Activated B cell treated with CpG ODN at 0.5 μM for 24 hours (primary cell): Measurements from ENCODE around the gene BCAS3. TPM values are rescaled to one million over a fixed set of nuclear protein-coding genes. Genes with fewer than 3 reads are reported as not detected.
"Not testable (repeated sequence)": the region's sequence is repeated elsewhere in the genome, so short reads cannot be mapped to it uniquely, and the experiment has no call there.

Experiments used
- ATAC-seq: fragments of 200-7000 bp; cut with Tn5 transposase; one replicate; pipeline ENCODE4 v1.10.0; 2021; ENCODE audit warnings: low read depth, mild to moderate bottlenecking, moderate library complexity
- CTCF ChIA-PET: fragments of 350-600 bp; sonication (Branson Sonifier 250); formaldehyde crosslinking; loops from one replicate; lab custom pipeline; 2021; ENCODE audit warnings: antibody characterized with exemption; lab: Charles Lee
- POLR2A ChIA-PET: fragments of 350-600 bp; sonication (Branson Sonifier 250); formaldehyde crosslinking; loops from one replicate; lab custom pipeline; 2021; ENCODE audit warnings: antibody characterized with exemption; lab: Charles Lee
- DNase-seq: peaks from one replicate; pipeline ENCODE4 v3.0.0; 2022
- H3K27ac Mint-ChIP-seq: one replicate; pipeline ENCODE4 v1.8.0; 2020; ENCODE audit warnings: mixed read lengths
- H3K27me3 Mint-ChIP-seq: one replicate; pipeline ENCODE4 v1.8.0; 2021; ENCODE audit warnings: mixed read lengths
- H3K36me3 Mint-ChIP-seq: one replicate; pipeline ENCODE4 v1.8.0; 2021; ENCODE audit warnings: low read depth, mixed read lengths
- H3K4me1 Mint-ChIP-seq: one replicate; pipeline ENCODE4 v1.8.0; 2021; ENCODE audit warnings: mixed read lengths
- H3K4me3 Mint-ChIP-seq: one replicate; pipeline ENCODE4 v1.8.0; 2020; ENCODE audit warnings: mild to moderate bottlenecking, mixed read lengths
- H3K9me3 Mint-ChIP-seq: one replicate; pipeline ENCODE4 v1.8.0; 2020; ENCODE audit warnings: mixed read lengths
- intact Hi-C: fragments of 100-400 bp; cut with micrococcal nuclease; formaldehyde crosslinking; loops from one replicate; pipeline ENCODE4 v1.15.1; 2024
- total RNA-seq: library from RNA; stranded (reverse); gene quantifications from 2 replicates; pipeline ENCODE4 v1.2.3, GENCODE V29; 2022
- TF ChIP-seq, protein P1 (sequence below): fragments of 200-600 bp; IDR thresholded peaks from one replicate; pipeline ENCODE4 v1.8.0; 2022; ENCODE audit warnings: antibody characterized with exemption, mild to moderate bottlenecking

BCAS3 gene
- total RNA-seq, 1 donor from 2014 or later: 37.5 TPM

DNA sequence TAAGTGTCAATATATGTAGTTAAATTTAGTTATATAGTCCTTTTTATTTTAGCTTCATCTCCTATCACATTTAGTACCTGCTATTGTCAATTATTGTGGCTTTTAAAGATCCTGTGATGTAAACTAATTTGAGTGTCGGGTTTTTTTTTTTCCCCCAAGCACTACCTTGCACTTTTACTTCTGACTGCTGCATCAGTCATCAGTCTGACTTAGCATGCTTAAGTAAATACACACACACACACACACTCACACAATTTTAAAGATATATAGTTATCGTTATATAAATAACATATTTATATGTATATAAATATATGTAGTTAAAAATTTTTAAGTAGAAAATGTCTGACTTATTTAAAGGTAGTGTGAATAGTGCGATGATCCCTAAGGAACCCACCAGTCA lies 127.2 kb downstream of the BCAS3 start:
- ATAC-seq (no peak), DNase-seq (no peak)
- Mint-ChIP-seq H3K36me3 (peaks cover 17% of the 10 kb centered on the region), H3K4me1 (no peaks in the 10 kb centered on the region), H3K9me3 (no peaks in the 10 kb centered on the region), H3K27me3 (no peaks in the 10 kb centered on the region), H3K27ac (no peak overlapping the region), H3K4me3 (no peak overlapping the region)
- TF ChIP-seq, protein P1, sequence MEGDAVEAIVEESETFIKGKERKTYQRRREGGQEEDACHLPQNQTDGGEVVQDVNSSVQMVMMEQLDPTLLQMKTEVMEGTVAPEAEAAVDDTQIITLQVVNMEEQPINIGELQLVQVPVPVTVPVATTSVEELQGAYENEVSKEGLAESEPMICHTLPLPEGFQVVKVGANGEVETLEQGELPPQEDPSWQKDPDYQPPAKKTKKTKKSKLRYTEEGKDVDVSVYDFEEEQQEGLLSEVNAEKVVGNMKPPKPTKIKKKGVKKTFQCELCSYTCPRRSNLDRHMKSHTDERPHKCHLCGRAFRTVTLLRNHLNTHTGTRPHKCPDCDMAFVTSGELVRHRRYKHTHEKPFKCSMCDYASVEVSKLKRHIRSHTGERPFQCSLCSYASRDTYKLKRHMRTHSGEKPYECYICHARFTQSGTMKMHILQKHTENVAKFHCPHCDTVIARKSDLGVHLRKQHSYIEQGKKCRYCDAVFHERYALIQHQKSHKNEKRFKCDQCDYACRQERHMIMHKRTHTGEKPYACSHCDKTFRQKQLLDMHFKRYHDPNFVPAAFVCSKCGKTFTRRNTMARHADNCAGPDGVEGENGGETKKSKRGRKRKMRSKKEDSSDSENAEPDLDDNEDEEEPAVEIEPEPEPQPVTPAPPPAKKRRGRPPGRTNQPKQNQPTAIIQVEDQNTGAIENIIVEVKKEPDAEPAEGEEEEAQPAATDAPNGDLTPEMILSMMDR: no peak
- CTCF ChIA-PET: no interaction called here
- intact Hi-C loops: no loop called here
- POLR2A ChIA-PET: no interaction called here

- ATAC-seq: no peak
- H3K27me3 Mint-ChIP-seq: no peaks in the 10 kb centered on the region
Measured at GRCh38 chr17:60809421-60809820, 131.8 kb downstream of the BCAS3 start.

DNA sequence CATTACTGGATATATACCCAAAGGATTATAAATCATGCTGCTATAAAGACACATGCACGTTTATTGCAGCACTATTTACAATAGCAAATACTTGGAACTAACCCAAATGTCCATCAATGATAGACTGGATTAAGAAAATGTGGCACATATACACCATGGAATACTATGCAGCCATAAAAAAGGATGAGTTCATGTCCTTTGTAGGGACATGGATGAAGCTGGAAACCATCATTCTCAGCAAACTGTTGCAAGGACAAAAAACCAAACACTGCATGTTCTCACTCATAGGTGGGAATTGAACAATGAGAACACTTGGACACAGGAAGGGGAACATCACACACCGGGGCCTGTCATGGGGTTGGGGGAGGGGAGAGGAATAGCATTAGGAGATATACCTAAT lies 137.3 kb downstream of the BCAS3 start:
- CTCF ChIA-PET, H3K27me3 Mint-ChIP-seq, H3K4me1 Mint-ChIP-seq, POLR2A ChIA-PET, DNase-seq, ATAC-seq, H3K27ac Mint-ChIP-seq, intact Hi-C loops, H3K4me3 Mint-ChIP-seq: not testable (repeated sequence)
- Mint-ChIP-seq H3K9me3 (peaks cover 19% of the 10 kb centered on the region), H3K36me3 (peaks cover 37% of the 10 kb centered on the region)

More at GRCh38 chr17:60809421-60809820, 131.8 kb downstream of the BCAS3 start:
- DNase-seq: no peak
- Mint-ChIP-seq H3K27ac (no peak overlapping the region), H3K4me3 (no peak overlapping the region), H3K36me3 (peaks cover 46% of the 10 kb centered on the region), H3K9me3 (peaks cover 17% of the 10 kb centered on the region), H3K4me1 (no peaks in the 10 kb centered on the region)
- ChIA-PET CTCF (no interaction called here), POLR2A (interaction anchor here (0.6 kb wide), 1 partner anchor 30 kb away, joined by 3 read pairs; no protein-coding TSS in a partner anchor)
- TF ChIP-seq, protein P1: no peak
- intact Hi-C loops: no loop called here

- Mint-ChIP-seq H3K9me3 (peaks cover 11% of the 10 kb centered on the region), H3K27me3 (no peaks in the 10 kb centered on the region), H3K36me3 (peaks cover 16% of the 10 kb centered on the region), H3K4me1 (no peaks in the 10 kb centered on the region), H3K4me3 (no peak overlapping the region), H3K27ac (no peak overlapping the region)
- DNase-seq (no peak), ATAC-seq (no peak)
- TF ChIP-seq, protein P1: no peak
- POLR2A ChIA-PET: no interaction called here
- intact Hi-C loops: no loop called here
- CTCF ChIA-PET: no interaction called here
Measured at GRCh38 chr17:60817192-60817591, 139.5 kb downstream of the BCAS3 start.

- Mint-ChIP-seq H3K36me3 (peaks cover 6% of the 10 kb centered on the region), H3K4me1 (no peaks in the 10 kb centered on the region), H3K27ac (no peak overlapping the region), H3K4me3 (no peak overlapping the region), H3K27me3 (no peaks in the 10 kb centered on the region), H3K9me3 (peaks cover 3% of the 10 kb centered on the region)
- ChIA-PET CTCF (no interaction called here), POLR2A (no interaction called here)
- DNase-seq (no peak), ATAC-seq (no peak)
- TF ChIP-seq, protein P1: no peak
- intact Hi-C loops: no loop called here
Measured at GRCh38 chr17:60819447-60820130, 141.9 kb downstream of the BCAS3 start.
